Suprapubic skin (tissue), 4 donors: ENCODE results near the gene FLOT1.

Experiments
- POLR2A ChIP-seq, 2 donors: fragments of 450-650 bp; IDR thresholded peaks; one replicate each; pipeline ENCODE4 v1.6.1; 2017; ENCODE audit warnings: antibody characterized with exemption in 2 of 2, mild to moderate bottlenecking in 2 of 2, moderate library complexity in 2 of 2
- POLR2AphosphoS5 ChIP-seq, 3 donors: sonication (generic); formaldehyde crosslinking; IDR thresholded peaks; one replicate each; pipeline ENCODE4 v1.6.1; 2017; ENCODE audit warnings: antibody characterized with exemption in 3 of 3
- TF ChIP-seq, protein P1 (sequence below), 2 donors: fragments of 200-600 bp in 1 of 2; fragments of 450-650 bp in 1 of 2; sonication (generic) in 1 of 2; IDR thresholded peaks; one replicate each; pipeline ENCODE4 v1.5.1; 2016 to 2019; ENCODE audit warnings: antibody characterized with exemption in 2 of 2, mild to moderate bottlenecking in 1 of 2, moderate library complexity in 1 of 2

DNA sequence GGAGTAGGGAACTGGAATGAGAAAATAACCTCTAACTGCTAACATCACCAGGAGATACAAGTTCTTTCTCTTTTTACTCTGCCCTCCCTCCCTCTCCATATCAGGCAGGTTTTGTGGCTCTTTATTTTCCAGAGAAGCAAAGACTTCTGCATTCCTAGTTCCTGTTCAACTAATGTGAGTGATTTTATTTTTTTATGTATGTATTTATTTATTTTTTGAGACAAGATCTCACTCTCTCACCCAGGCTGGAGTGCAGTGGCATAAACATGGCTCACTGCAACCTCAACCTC, 7.8 kb upstream of the FLOT1 start:
- TF ChIP-seq, protein P1, sequence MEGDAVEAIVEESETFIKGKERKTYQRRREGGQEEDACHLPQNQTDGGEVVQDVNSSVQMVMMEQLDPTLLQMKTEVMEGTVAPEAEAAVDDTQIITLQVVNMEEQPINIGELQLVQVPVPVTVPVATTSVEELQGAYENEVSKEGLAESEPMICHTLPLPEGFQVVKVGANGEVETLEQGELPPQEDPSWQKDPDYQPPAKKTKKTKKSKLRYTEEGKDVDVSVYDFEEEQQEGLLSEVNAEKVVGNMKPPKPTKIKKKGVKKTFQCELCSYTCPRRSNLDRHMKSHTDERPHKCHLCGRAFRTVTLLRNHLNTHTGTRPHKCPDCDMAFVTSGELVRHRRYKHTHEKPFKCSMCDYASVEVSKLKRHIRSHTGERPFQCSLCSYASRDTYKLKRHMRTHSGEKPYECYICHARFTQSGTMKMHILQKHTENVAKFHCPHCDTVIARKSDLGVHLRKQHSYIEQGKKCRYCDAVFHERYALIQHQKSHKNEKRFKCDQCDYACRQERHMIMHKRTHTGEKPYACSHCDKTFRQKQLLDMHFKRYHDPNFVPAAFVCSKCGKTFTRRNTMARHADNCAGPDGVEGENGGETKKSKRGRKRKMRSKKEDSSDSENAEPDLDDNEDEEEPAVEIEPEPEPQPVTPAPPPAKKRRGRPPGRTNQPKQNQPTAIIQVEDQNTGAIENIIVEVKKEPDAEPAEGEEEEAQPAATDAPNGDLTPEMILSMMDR (IDR thresholded peaks at IDR 0.05): no peak
- TF ChIP-seq POLR2A (IDR thresholded peaks at IDR 0.05) (no peak), POLR2AphosphoS5 (IDR thresholded peaks at IDR 0.05) (no peak)
